Thoracic aorta (tissue), 2 donors: Measurements from ENCODE around the gene NAALADL2. TPM values are rescaled to one million over a fixed set of nuclear protein-coding genes. Genes with fewer than 3 reads are reported as not detected.

ENCODE experiments used
- ATAC-seq: fragments of 150-250 bp; one replicate; pipeline ENCODE4 v1.8.0; 2017; ENCODE audit warnings: low read depth; ENCODE audit not compliant: insufficient number of reproducible peaks, low FRiP score
- DNase-seq: peaks from one replicate; pipeline ENCODE4 v3.0.0-alpha.2; 2020; ENCODE audit warnings: low spot score
- H3K27ac ChIP-seq, 2 donors: fragments of 200-600 bp; sonication (generic); 1 replicate in 1 of 2; 2 replicates in 1 of 2; pipeline ENCODE4 v1.5.1; 2016; ENCODE audit warnings: mild to moderate bottlenecking in 2 of 2, moderate library complexity in 2 of 2
- H3K27me3 ChIP-seq: fragments of 200-600 bp; sonication (generic); replicated peaks from 2 replicates; pipeline ENCODE4 v1.6.0; 2016; ENCODE audit warnings: mild to moderate bottlenecking; ENCODE audit not compliant: insufficient read depth
- H3K36me3 ChIP-seq: fragments of 200-600 bp; sonication (generic); one replicate; pipeline ENCODE4 v1.5.1; 2016
- H3K4me1 ChIP-seq, 2 donors: fragments of 200-600 bp; sonication (generic); 1 replicate in 1 of 2; 2 replicates in 1 of 2; pipeline versions ENCODE4 v1.5.1 to v1.6.0; 2016; ENCODE audit warnings: low read depth in 2 of 2, mild to moderate bottlenecking in 1 of 2; ENCODE audit not compliant: control insufficient read depth in 1 of 2
- H3K4me3 ChIP-seq: fragments of 200-600 bp; sonication (generic); 2 replicates; pipeline ENCODE4 v1.5.1; 2016; ENCODE audit warnings: mild to moderate bottlenecking
- H3K9me3 ChIP-seq: fragments of 200-600 bp; sonication (generic); 2 replicates; pipeline ENCODE4 v1.5.1; 2016
- CTCF ChIP-seq: fragments of 200-600 bp; sonication (generic); IDR thresholded peaks from one replicate; pipeline ENCODE4 v1.5.1; 2019; ENCODE audit warnings: antibody characterized with exemption
- total RNA-seq, 2 donors: library from RNA; depleted of rRNA; stranded (reverse); fragments of >200 nt; gene quantifications; one replicate each; pipeline versions ENCODE4 v1.1.0 to v1.2.3, GENCODE V29; 2016

The NAALADL2 gene
- total RNA-seq, 2 donors from 2014 or later: 12.9 to 21.0 TPM

GRCh38 chr3:175836617-175837016 is 977.5 kb downstream of the NAALADL2 start:
- Histone ChIP-seq H3K27me3 (no peaks in the 10 kb centered on the region), H3K36me3 (no peaks in the 10 kb centered on the region), H3K9me3 (no peaks in the 10 kb centered on the region), H3K4me3 (no peak overlapping the region), H3K27ac (no peak overlapping the region), H3K4me1 (peaks cover 0 to 17% of the 10 kb centered on the region in 2 donors)
- DNase-seq (no peak), ATAC-seq (no peak)
- TF ChIP-seq CTCF: no peak

- Histone ChIP-seq H3K4me3 (no peak overlapping the region), H3K27me3 (no peaks in the 10 kb centered on the region), H3K9me3 (no peaks in the 10 kb centered on the region), H3K36me3 (no peaks in the 10 kb centered on the region), H3K4me1 (peaks cover 0 to 17% of the 10 kb centered on the region in 2 donors), H3K27ac (no peak overlapping the region)
- no peak for TF ChIP-seq CTCF
- no peak for ATAC-seq
- DNase-seq: no peak
Observed at GRCh38 chr3:175837962-175838361, 978.8 kb downstream of the NAALADL2 start.

- H3K27me3 ChIP-seq: no peaks in the 10 kb centered on the region
- H3K36me3 ChIP-seq: no peaks in the 10 kb centered on the region
- no peak for TF ChIP-seq CTCF
- peaks cover 0 to 17% of the 10 kb centered on the region in 2 donors for H3K4me1 ChIP-seq
- ATAC-seq: no peak
- no peak overlapping the region for H3K4me3 ChIP-seq
- DNase-seq: no peak
- no peaks in the 10 kb centered on the region for H3K9me3 ChIP-seq
- H3K27ac ChIP-seq: no peak overlapping the region
Observed at GRCh38 chr3:175839366-175840005, 980.4 kb downstream of the NAALADL2 start.

GRCh38 chr3:175851541-175851940 is 992.4 kb downstream of the NAALADL2 start:
- no peak overlapping the region for H3K27ac ChIP-seq
- H3K27me3 ChIP-seq: no peaks in the 10 kb centered on the region
- DNase-seq: no peak
- no peak for TF ChIP-seq CTCF
- no peak for ATAC-seq
- no peaks in the 10 kb centered on the region for H3K9me3 ChIP-seq
- H3K4me3 ChIP-seq: no peak overlapping the region
- H3K36me3 ChIP-seq: no peaks in the 10 kb centered on the region
- no peaks in the 10 kb centered on the region for H3K4me1 ChIP-seq

- TF ChIP-seq CTCF: no peak
- ATAC-seq: no peak
- H3K4me3 ChIP-seq: no peak overlapping the region
- no peaks in the 10 kb centered on the region for H3K27me3 ChIP-seq
- no peaks in the 10 kb centered on the region for H3K9me3 ChIP-seq
- no peaks in the 10 kb centered on the region for H3K36me3 ChIP-seq
- no peak for DNase-seq
- H3K4me1 ChIP-seq: no peaks in the 10 kb centered on the region
- no peak overlapping the region for H3K27ac ChIP-seq
Observed at GRCh38 chr3:175852560-175852959, 993.4 kb downstream of the NAALADL2 start.
